ENCODE measurements around the gene CCDC107. TPM values are rescaled to one million over a fixed set of nuclear protein-coding genes. Genes with fewer than 3 reads are reported as not detected.

CCDC107 gene
- total RNA-seq, 1 donor: 10.9 TPM

- DNase-seq (ENCODE audit: low read depth): no peak
- H3K4me3 ChIP-seq (ENCODE audit: low read depth, low read length): no peak overlapping the region
- no peak for TF ChIP-seq CTCF (IDR thresholded peaks at IDR 0.05; ENCODE audit: insufficient read depth, low read length)
Measured at GRCh38 chr9:35703906-35704672, 46.0 kb downstream of the CCDC107 start.

GRCh38 chr9:35705372-35705771 is 47.3 kb downstream of the CCDC107 start:
- H3K4me3 ChIP-seq (ENCODE audit: low read depth, low read length): no peak overlapping the region
- DNase-seq (ENCODE audit: low read depth): no peak
- TF ChIP-seq CTCF (IDR thresholded peaks at IDR 0.05; ENCODE audit: insufficient read depth, low read length): no peak

- DNase-seq (ENCODE audit: low read depth): no peak
- TF ChIP-seq CTCF (IDR thresholded peaks at IDR 0.05; ENCODE audit: insufficient read depth, low read length): no peak
Measured at GRCh38 chr9:35705836-35706430, 47.8 kb downstream of the CCDC107 start.

GRCh38 chr9:35706951-35707350 is 48.9 kb downstream of the CCDC107 start:
- no peak for TF ChIP-seq CTCF (IDR thresholded peaks at IDR 0.05; ENCODE audit: insufficient read depth, low read length)
- no peak overlapping the region for H3K4me3 ChIP-seq (ENCODE audit: low read depth, low read length)
- no peak for DNase-seq (ENCODE audit: low read depth)

More at GRCh38 chr9:35705836-35706430, 47.8 kb downstream of the CCDC107 start:
- no peak overlapping the region for H3K4me3 ChIP-seq (ENCODE audit: low read depth, low read length)

- H3K4me3 ChIP-seq (ENCODE audit: low read depth, low read length): no peak overlapping the region
- no peak for DNase-seq (ENCODE audit: low read depth)
- no peak for TF ChIP-seq CTCF (IDR thresholded peaks at IDR 0.05; ENCODE audit: insufficient read depth, low read length)
Measured at GRCh38 chr9:35708146-35708545, 50.1 kb downstream of the CCDC107 start.

GRCh38 chr9:35710818-35711500 is 52.9 kb downstream of the CCDC107 start:
- no peak overlapping the region for H3K4me3 ChIP-seq (ENCODE audit: low read depth, low read length)
- no peak for DNase-seq (ENCODE audit: low read depth)
- TF ChIP-seq CTCF (IDR thresholded peaks at IDR 0.05; ENCODE audit: insufficient read depth, low read length): no peak

Small RNA genes lying within 50 kb of the gene (small RNA-seq; reads per million reads assigned to genes)
- gene RMRP (not detected), gene RN7SL22P (not detected)

Other genes with a start within 250 kb of the CCDC107 start
- gene RUSC2, start 168.2 kb upstream of the CCDC107 start, total RNA-seq (ENCODE audit: low replicate concordance): 19.2 and 32.9 TPM in 2 replicates
- 13.3 and 21.3 TPM in 2 replicates for gene TESK1, start 53.0 kb upstream of the CCDC107 start, total RNA-seq (ENCODE audit: low replicate concordance)
- gene CD72, start 39.9 kb upstream of the CCDC107 start, total RNA-seq (ENCODE audit: low replicate concordance): 1.1 and 1.9 TPM in 2 replicates
- 0.18 and 1.6 TPM in 2 replicates for gene SIT1, start 7.4 kb upstream of the CCDC107 start, total RNA-seq (ENCODE audit: low replicate concordance)
- gene RMRP, start 273 bp upstream of the CCDC107 start, total RNA-seq (ENCODE audit: low replicate concordance): 966 and 30,763 TPM in 2 replicates
- gene ARHGEF39, start 6.9 kb downstream of the CCDC107 start, total RNA-seq (ENCODE audit: low replicate concordance): 3.9 TPM in 1 of 2 replicates, not detected in the other
- 0.45 and 1.5 TPM in 2 replicates for gene CA9, start 15.6 kb downstream of the CCDC107 start, total RNA-seq (ENCODE audit: low replicate concordance)
- gene TPM2, start 31.6 kb downstream of the CCDC107 start, total RNA-seq (ENCODE audit: low replicate concordance): 484 and 2,099 TPM in 2 replicates
- gene TLN1, start 73.9 kb downstream of the CCDC107 start, total RNA-seq (ENCODE audit: low replicate concordance): 287 and 513 TPM in 2 replicates
- 56.1 and 68.3 TPM in 2 replicates for gene CREB3, start 74.4 kb downstream of the CCDC107 start, total RNA-seq (ENCODE audit: low replicate concordance)
- 25.5 and 36.1 TPM in 2 replicates for gene GBA2, start 90.9 kb downstream of the CCDC107 start, total RNA-seq (ENCODE audit: low replicate concordance)
- gene RGP1, start 91.0 kb downstream of the CCDC107 start, total RNA-seq (ENCODE audit: low replicate concordance): 7.8 and 16.0 TPM in 2 replicates
- gene MSMP, start 96.0 kb downstream of the CCDC107 start, total RNA-seq (ENCODE audit: low replicate concordance): not detected in 2 replicates
- gene NPR2, start 133.3 kb downstream of the CCDC107 start, total RNA-seq (ENCODE audit: low replicate concordance): 17.1 and 21.4 TPM in 2 replicates
- gene SPAG8, start 154.0 kb downstream of the CCDC107 start, total RNA-seq (ENCODE audit: low replicate concordance): 0.81 and 3.3 TPM in 2 replicates
- gene HINT2, start 156.8 kb downstream of the CCDC107 start, total RNA-seq (ENCODE audit: low replicate concordance): 24.9 and 32.6 TPM in 2 replicates
- gene FAM221B, start 170.4 kb downstream of the CCDC107 start, total RNA-seq (ENCODE audit: low replicate concordance): not detected in 2 replicates
- gene TMEM8B, start 170.9 kb downstream of the CCDC107 start, total RNA-seq (ENCODE audit: low replicate concordance): 1.9 and 2.8 TPM in 2 replicates
- gene OR13J1, start 212.1 kb downstream of the CCDC107 start, total RNA-seq (ENCODE audit: low replicate concordance): not detected in 2 replicates
- 0.81 TPM in 1 of 2 replicates, not detected in the other for gene HRCT1, start 247.9 kb downstream of the CCDC107 start, total RNA-seq (ENCODE audit: low replicate concordance)